GM19193 (cell line): ENCODE results near the gene DNAJB2.

Source experiments
- POLR2A ChIP-seq: IDR thresholded peaks from 4 replicates; pipeline ENCODE4 v1.6.1; 2011; ENCODE audit not compliant: insufficient read depth, insufficient read length; ENCODE audit errors: extremely low read depth

Gene DNAJB2

DNA sequence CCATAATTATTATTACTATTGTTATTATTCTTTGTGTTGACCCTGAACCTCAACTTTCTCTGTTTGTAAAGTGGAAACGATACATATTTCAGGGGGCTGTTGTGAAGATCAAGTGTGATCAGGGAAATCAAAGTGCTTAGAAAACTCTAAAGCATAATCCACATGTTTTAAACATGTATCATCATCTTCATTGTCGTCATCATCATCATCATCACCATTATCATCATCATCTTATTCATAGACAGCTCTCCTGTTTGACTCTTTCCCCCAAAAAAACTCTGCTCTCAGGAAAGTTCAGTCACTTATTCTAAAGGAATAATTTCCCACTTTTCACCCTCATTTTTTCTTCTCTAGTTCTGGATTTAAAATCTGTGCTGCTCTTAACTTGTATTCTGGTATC is 25.1 kb downstream of the DNAJB2 start:
- no peak for TF ChIP-seq POLR2A

DNA sequence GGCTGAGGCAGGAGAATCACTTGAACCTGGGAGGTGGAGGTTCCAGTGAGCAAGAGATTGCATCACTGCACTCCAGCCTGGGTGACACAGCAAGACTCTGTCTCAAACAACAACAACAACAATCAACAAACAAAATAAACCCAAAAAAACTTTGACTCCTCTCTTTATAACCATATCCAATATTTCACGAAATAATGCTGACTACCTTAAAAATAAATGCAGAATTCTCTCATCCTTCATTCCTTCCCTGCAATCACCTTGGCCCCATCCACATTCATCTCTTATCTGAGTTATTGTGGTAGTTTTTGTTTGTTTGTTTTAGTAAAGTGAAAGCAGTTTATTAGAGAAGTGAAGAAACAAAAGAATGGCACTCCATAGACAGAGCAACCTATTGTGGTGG is 26.9 kb downstream of the DNAJB2 start:
- no peak for TF ChIP-seq POLR2A

DNA sequence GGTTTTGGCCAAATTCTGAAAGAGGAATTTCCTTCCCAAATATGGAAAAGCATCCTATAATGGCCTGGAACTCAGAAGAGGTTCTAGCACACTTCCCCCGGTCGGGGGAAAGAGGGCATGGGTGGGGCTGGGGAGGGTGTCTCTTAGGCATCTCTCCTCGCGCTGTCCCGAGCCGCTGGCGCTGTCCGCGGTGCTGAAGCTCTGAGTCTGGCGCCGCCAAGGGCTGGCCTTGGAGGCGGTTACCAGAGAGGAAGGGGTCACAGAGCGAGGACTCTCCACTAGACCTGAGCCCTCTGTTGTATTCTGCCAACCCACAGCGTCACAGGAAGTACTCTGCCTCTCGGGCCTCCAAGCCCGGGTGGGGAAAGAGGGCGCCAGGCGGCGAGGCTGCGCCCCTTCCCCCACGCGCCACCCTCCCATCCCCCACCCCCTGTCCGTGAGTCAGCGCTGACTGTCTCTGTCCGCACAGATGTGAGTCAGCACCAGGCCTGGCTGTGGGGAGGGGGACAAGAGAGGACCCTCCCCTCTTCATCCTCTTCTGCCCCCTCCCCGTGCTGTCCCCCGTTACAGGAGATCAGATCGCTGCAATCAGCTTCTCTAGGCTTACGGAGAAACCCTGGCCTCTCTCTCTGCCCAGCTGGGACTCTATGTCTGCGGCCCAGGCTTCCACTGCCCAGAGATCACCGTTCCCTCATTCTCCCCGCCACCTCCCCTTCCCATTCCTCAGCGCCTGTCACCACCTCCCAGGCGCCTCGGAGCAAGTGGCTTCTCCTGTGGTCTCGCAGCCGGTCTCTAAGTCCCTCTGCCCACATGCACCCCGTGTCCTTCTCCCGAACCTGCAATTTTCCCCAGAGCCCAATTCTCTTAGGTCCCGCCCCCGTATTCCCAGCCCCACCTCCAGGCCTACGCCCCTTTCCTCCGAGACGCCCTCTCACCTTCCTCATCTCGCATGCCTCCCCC is 29.3 kb downstream of the DNAJB2 start:
- no peak for TF ChIP-seq POLR2A

DNA sequence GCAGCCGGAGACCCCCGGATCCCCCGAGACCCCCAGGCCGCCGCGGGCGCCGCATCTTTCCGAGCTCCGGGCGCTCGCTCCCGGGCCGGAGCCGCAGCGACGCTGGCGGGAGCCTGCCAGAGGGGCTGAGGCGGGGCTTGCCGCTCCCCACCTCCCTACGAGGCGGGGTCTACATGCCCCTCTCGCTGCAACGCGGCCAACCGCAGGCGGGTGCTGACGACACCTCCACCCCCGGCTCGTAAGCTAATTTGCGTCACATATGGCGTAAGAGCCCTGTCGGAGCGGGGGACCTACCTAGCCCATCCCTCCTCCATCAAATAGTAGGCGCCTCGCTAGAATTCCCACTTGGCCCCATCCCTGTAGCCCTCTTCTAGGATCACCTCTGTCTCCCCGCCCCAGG is 30.1 kb downstream of the DNAJB2 start, which contains the start of gene PTPRN:
Gene PTPRN (minus strand): TSS at position 124 of the 400 bp plus-strand sequence. CDS start 69 bp downstream, at position 55.
- TF ChIP-seq POLR2A, result no peak

DNA sequence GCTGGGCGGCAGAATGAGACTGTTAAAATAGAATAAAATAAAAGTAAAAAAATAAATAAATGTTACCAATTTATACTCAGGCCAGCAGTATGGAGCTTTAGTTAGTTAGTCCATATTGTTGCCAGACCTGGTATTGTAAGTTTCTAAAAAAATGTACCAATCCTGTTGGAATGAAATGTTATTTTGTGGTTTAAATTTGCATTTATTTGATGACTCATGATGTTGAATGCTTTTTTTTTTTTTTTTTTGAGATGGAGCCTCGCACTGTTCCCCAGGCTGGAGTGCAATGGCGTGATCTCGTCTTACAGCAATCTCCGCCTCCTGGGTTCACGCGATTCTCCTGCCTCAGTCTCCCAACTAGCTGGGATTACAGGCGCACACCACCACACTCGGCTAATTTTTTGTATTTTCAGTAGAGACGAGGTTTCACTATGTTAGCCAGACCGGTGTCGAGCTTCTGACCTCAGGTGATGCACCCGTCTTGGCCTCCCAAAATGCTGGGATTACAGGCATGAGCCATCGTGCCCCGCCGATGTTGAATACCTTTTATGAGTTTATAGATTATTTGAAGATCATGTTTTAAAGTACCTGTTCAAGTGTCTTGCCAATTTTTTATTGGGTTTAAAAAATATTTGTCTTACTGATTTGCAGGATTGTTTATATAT is 35.8 kb downstream of the DNAJB2 start:
- TF ChIP-seq POLR2A, result no peak

DNA sequence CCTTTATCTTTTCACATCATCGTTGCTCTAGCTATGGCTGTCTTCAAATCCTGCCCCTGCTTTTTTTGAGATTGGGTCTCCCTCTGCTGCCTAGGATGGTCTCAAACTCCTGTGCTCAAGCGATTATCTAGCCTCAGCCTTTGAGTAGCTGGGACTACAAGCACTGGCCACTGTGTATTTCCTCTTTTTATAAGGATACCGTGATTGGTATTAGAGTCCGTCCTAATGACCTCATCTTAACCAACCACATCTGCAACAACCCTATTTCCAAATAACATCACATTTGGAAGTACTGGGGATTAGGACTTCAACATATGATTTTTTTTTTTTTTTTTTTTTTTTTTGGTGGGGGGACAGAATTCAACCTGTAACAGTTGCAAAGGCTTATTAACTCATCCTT is 44.3 kb downstream of the DNAJB2 start:
- no peak for TF ChIP-seq POLR2A

DNA sequence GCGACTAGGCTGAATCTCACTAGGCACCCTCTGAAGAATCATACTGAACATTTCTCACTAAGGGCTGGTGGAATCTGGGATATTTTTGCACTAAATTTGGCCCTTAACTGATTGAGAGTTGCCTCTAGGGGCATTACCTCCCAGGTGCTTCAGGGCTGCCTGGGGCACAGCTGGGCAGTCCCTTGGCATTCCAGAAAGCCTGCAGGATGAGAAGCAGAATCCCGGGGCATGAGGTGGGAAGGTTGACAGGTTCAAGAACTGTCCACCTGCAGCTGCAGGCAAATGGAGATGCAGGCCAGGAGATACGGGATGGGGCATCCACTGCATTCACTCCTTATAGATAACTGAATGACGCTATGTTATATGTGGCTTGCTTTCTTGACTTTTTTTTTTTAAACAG is 46.0 kb downstream of the DNAJB2 start:
- TF ChIP-seq POLR2A, result no peak

DNA sequence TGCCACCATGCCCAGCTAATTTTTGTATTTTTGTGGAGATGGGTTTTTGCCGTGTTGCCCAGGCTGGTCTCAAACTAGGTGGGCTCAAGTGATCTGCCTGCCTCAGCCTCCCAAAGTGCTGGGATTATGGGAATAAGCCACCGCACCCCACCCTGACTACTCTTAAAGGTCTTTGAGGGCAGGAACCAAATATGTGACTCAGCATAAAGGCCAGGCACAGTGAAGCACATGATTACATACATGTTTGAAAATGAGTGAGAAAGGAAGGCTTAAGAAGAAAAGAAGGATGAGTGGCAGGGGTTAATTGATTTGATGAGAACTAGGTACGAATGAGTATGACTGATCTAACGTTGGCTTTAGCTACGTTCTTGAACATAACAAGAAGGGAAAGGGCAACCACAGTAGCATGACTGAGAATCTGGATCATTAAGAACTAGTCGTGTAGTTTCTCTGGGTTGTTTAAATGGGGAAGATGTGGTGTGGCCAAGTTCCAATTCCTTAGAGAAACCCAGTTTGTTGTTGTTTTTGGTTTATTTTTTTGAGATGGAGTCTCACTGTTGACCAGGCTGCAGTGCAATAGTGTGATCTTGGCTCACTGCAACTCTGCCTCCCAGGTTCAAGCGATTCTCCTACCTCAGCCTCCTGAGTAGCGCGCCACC is 46.6 kb downstream of the DNAJB2 start:
- TF ChIP-seq POLR2A, result no peak

DNA sequence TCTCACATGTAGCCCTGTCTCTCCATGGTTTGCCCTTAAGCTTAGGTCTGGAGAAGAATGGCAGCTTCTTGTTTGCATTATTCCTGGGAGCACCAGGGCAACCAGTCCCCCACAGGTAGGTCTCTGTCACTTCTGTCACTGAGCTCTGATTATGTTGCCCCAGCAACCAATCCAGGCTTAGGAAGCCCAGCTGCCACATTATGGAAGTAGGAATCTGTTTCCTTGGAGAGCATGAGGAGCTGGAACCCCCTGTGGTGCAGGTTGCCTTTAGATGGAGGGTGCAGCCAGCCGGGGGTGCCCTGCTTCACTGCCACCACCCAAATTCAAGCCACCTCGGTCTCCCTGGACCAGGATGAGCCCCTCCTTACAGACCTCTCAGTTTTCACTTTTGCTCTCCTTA is 48.6 kb downstream of the DNAJB2 start:
- TF ChIP-seq POLR2A, result no peak

DNA sequence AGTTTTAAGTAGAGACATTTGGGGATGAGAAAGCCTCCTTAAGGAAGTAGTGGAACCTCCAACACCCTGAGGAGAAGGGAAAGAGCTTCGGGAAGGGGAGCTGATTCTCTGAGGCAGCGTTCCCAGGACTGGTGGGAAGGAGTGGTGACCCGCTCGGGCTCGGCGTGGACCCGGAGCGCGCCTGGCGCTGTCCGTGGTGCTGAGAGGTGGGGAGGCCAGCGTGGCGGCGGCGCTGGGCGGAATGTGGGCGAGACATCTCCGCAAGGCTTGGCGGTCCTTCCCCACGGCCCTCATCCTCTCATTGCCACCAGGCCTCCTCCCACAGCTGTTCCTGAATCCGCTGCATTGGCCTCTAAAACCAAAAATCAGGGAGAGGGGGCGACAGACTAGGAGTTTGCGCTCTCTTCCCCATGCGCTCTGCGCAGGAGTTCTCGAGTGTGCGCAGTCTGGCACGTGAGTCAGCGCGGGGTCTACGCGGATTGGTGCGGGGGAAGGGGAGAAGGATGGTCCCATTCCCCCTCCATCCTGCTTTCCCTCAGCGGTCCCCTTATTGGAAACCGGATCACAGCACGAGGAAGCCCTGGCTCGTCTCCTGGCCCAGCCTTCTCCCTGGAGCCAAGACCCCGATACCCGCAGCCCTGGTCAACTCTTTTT is 52.5 kb downstream of the DNAJB2 start:
- no peak for TF ChIP-seq POLR2A

DNA sequence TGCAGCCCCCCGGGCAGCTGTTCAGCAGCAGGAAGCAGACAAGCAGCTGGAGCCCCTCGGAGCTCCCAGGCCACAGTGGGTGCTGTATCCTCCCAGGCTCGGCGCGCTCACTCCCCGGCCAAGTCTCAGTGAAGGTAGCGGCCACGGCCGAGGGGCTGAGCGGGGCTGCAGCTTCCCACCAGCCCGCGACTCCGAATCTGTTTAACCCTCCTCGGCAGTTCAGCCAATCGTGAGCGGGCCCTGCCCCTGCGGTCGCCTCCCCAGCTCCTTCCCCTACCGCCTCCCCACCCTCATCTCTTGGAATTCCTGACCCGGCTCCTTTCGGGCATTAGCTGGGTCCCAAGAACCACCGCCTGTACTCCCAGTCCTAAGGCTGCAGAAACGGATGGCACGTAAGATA is 53.4 kb downstream of the DNAJB2 start, which contains the start of gene RESP18:
Gene RESP18 (minus strand): TSS at position 203 of the 400 bp plus-strand sequence.
- no peak for TF ChIP-seq POLR2A

DNA sequence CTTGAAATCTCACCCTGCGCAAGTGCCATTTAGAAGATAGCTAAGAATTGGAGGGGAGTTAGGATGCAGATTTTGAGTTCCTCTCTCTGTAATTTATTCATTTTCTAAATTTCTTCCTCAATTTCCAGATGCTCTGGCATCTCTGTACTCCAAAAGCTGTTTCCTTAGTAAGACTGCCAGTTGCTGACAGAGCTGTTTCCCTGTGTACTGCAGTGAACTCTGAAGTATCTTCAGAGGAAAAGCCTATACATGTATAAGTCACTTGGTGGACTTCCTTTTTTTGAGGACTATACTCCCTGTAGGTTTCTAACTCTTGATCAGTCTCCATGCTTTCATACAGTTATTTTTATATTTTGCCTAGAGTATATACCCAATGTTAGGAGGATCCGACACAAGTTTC is 54.9 kb downstream of the DNAJB2 start:
- no peak for TF ChIP-seq POLR2A

DNA sequence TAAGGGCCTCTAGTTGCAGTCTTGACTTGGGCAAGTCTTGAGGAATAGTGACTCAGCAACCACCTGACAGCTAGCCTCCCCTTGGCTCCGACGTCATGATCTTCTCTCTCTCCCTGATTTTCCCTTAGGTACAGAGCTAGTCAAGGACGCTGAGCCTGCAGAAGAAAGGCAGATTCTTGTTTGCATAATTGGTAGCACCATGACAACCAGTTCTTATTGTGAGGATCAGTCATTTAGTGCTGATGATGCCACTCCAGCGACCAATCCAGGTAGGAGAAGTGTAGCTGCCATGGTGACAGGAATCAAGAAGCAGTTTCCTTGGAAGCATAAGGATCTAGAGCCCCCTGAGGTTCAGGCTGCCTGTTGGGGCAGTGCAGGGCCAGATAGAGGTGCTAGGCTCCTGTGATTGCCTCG is 56.2 kb downstream of the DNAJB2 start:
- no peak for TF ChIP-seq POLR2A
